Prostate gland (tissue), 2 donors: ENCODE results near the gene PCDHGA6. TPM values are rescaled to one million over a fixed set of nuclear protein-coding genes. Genes with fewer than 3 reads are reported as not detected.
"Not testable (repeated sequence)": the region's sequence is repeated elsewhere in the genome, so short reads cannot be mapped to it uniquely, and the experiment has no call there.

Experiments used
- DNase-seq: peaks from one replicate; pipeline ENCODE4 v3.0.0-alpha.2; 2019; ENCODE audit warnings: low spot score
- H3K27ac ChIP-seq, 2 donors: fragments of 200-600 bp; sonication (generic); 2 replicates each; pipeline ENCODE4 v1.5.1; 2017 to 2019
- H3K27me3 ChIP-seq: fragments of 200-600 bp; sonication (generic); replicated peaks from 2 replicates; pipeline ENCODE4 v1.5.1; 2019; ENCODE audit not compliant: insufficient read depth
- H3K36me3 ChIP-seq, 2 donors: fragments of 200-600 bp; sonication (generic); 1 replicate in 1 of 2; 2 replicates in 1 of 2; pipeline versions ENCODE4 v1.5.1 to v1.8.1; 2017 to 2019
- H3K4me1 ChIP-seq: fragments of 200-600 bp; sonication (generic); replicated peaks from 2 replicates; pipeline ENCODE4 v1.5.1; 2019
- H3K4me3 ChIP-seq, 2 donors: fragments of 200-600 bp; sonication (generic); 2 replicates each; pipeline ENCODE4 v1.5.1; 2017 to 2019
- H3K9me3 ChIP-seq: fragments of 200-600 bp; sonication (generic); 2 replicates; pipeline ENCODE4 v1.5.1; 2017
- CTCF ChIP-seq, 4 experiments: fragments of 200-600 bp in 2 of 4; fragments of 450-650 bp in 2 of 4; sonication (generic) in 2 of 4; IDR thresholded peaks; 1 replicate in 3 of 4; 2 replicates in 1 of 4; pipeline ENCODE4 v1.5.1; 2016 to 2019; ENCODE audit warnings: antibody characterized with exemption in 4 of 4, mild to moderate bottlenecking in 2 of 4, moderate library complexity in 2 of 4
- POLR2A ChIP-seq: fragments of 450-650 bp; IDR thresholded peaks from one replicate; pipeline ENCODE4 v1.6.1; 2016; ENCODE audit warnings: antibody characterized with exemption, mild to moderate bottlenecking
- POLR2AphosphoS5 ChIP-seq: sonication (generic); formaldehyde crosslinking; IDR thresholded peaks from one replicate; pipeline ENCODE4 v1.6.1; 2017; ENCODE audit warnings: antibody characterized with exemption
- WGBS: methylation state at CpG from one replicate; pipeline ENCODE4 v1.1.5; 2018; 5-methylcytosine and 5-hydroxymethylcytosine counted together
- intact Hi-C: fragments of 100-400 bp; cut with DNase I; formaldehyde crosslinking; loops from one replicate; pipeline ENCODE4 v1.14.2; 2022
- total RNA-seq, 2 donors: library from RNA; depleted of rRNA; stranded (reverse); fragments of >200 nt; gene quantifications; one replicate each; pipeline ENCODE4 v1.1.0, GENCODE V29; 2016

Gene PCDHGA6
- total RNA-seq, 2 donors from 2014 or later: 2.0 to 8.4 TPM

- no peaks in the 10 kb centered on the region for H3K27me3 ChIP-seq
- TF ChIP-seq CTCF (IDR thresholded peaks at IDR 0.05) (peak in 2 of 4 experiments; percentile 28 to 37), POLR2AphosphoS5 (no peak), POLR2A (no peak)
- WGBS: 14% methylated on average over 27 of the region's 27 CpGs
- intact Hi-C loops: no loop called here
- H3K4me3 ChIP-seq: peak within 1 kb of the TSS in 1 of 2 donors; percentile 8
- H3K27ac ChIP-seq: no peak within 1 kb of the TSS
- no peaks in the 10 kb centered on the region for H3K4me1 ChIP-seq
- H3K9me3 ChIP-seq: peaks cover 10% of the 10 kb centered on the region
- no peaks in the 10 kb centered on the region for H3K36me3 ChIP-seq
- DNase-seq: no peak
Measured at GRCh38 chr5:141402553-141403243, 29.0 kb downstream of the PCDHGA6 start, which contains the start of gene PCDHGA9. Gene PCDHGA9 (plus strand): TSS chr5:141402778. CDS start chr5:141402953, 175 bp downstream.

GRCh38 chr5:141403387-141403786 lies 29.7 kb downstream of the PCDHGA6 start:
- peaks cover 10% of the 10 kb centered on the region for H3K9me3 ChIP-seq
- H3K36me3 ChIP-seq: no peaks in the 10 kb centered on the region
- no peak overlapping the region for H3K4me3 ChIP-seq
- H3K4me1 ChIP-seq: no peaks in the 10 kb centered on the region
- no peak overlapping the region for H3K27ac ChIP-seq
- H3K27me3 ChIP-seq: no peaks in the 10 kb centered on the region
- WGBS: 22% methylated on average over 22 of the region's 22 CpGs
- TF ChIP-seq CTCF (IDR thresholded peaks at IDR 0.05) (no peak), POLR2A (no peak), POLR2AphosphoS5 (no peak)
- intact Hi-C loops: no loop called here
- no peak for DNase-seq

GRCh38 chr5:141407790-141408505 lies 34.3 kb downstream of the PCDHGA6 start, which contains the start of gene PCDHGB6:
Gene PCDHGB6 (plus strand): TSS chr5:141408021. CDS start chr5:141408203, 182 bp downstream.
- H3K27me3 ChIP-seq, H3K4me1 ChIP-seq, H3K27ac ChIP-seq, H3K9me3 ChIP-seq, DNase-seq, H3K36me3 ChIP-seq, intact Hi-C loops: not testable (repeated sequence)
- TF ChIP-seq CTCF (IDR thresholded peaks at IDR 0.05): peak in 3 of 4 experiments; percentile 32 to 59 (median 59)
- 11% methylated on average over 44 of the region's 51 CpGs for WGBS
- peak within 1 kb of the TSS in 1 of 2 donors; percentile 14 for H3K4me3 ChIP-seq

- no peak overlapping the region for H3K4me3 ChIP-seq
- no peaks in the 10 kb centered on the region for H3K36me3 ChIP-seq
- peaks cover 2% of the 10 kb centered on the region for H3K27me3 ChIP-seq
- no peaks in the 10 kb centered on the region for H3K9me3 ChIP-seq
- no peak for DNase-seq
- H3K27ac ChIP-seq: no peak overlapping the region
- 23% methylated on average over 64 of the region's 64 CpGs for WGBS
- no peaks in the 10 kb centered on the region for H3K4me1 ChIP-seq
- intact Hi-C loops: loop anchor here (10.0 kb wide), 1 partner anchor 115 kb away; no protein-coding TSS in a partner anchor
- TF ChIP-seq POLR2A (no peak), POLR2AphosphoS5 (no peak), CTCF (IDR thresholded peaks at IDR 0.05) (no peak)
Measured at GRCh38 chr5:141409598-141410306, 36.1 kb downstream of the PCDHGA6 start.
